C4-2B (cell line): ENCODE measurements around the gene TMBIM1.

Experiments used
- ZFX ChIP-seq: fragments of 450-650 bp; IDR thresholded peaks from 2 replicates; pipeline ENCODE4 v1.6.1; 2017
- TF ChIP-seq, protein P1 (sequence below): fragments of 450-650 bp; conservative IDR thresholded peaks from 2 replicates; pipeline ENCODE4 v1.5.1; 2017; ENCODE audit warnings: mild to moderate bottlenecking

DNA sequence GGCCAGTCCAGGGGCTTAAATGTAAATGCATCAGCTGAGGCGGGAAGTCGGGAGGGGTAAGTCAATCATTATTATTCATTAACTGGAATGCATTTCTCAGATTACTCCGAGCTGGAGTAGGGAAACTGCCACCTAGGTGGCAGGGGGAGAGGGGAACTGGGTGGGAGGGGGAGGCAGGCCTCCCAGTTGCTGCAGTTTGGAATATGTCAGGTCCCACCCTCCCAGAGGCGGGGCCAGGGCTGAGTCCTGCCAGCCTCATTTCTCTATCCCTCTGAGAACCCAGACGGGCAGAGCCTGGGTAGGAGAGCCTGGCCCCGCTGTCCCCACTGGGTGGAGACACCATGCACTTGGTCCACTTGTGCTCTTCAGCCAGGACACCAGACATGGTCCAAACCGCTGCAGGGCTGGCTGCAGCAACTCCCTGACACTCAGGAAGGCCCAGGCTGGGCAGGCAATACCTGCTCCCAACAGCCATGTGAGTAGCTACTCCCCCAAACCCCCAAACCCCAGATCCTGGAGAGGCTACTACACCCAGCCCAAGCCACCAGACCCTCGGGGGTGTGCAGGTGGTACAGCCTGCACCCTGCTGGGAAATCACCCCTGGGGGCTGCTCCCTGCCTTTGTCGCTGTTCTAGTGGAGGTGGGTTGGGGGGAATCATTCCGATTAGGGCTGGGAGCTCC, 31.4 kb downstream of the TMBIM1 start, which contains the start of gene GPBAR1:
- TF ChIP-seq, protein P1, sequence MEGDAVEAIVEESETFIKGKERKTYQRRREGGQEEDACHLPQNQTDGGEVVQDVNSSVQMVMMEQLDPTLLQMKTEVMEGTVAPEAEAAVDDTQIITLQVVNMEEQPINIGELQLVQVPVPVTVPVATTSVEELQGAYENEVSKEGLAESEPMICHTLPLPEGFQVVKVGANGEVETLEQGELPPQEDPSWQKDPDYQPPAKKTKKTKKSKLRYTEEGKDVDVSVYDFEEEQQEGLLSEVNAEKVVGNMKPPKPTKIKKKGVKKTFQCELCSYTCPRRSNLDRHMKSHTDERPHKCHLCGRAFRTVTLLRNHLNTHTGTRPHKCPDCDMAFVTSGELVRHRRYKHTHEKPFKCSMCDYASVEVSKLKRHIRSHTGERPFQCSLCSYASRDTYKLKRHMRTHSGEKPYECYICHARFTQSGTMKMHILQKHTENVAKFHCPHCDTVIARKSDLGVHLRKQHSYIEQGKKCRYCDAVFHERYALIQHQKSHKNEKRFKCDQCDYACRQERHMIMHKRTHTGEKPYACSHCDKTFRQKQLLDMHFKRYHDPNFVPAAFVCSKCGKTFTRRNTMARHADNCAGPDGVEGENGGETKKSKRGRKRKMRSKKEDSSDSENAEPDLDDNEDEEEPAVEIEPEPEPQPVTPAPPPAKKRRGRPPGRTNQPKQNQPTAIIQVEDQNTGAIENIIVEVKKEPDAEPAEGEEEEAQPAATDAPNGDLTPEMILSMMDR = no peak
- no peak for TF ChIP-seq ZFX
